Measurements from ENCODE around the gene KCTD12.

DNA sequence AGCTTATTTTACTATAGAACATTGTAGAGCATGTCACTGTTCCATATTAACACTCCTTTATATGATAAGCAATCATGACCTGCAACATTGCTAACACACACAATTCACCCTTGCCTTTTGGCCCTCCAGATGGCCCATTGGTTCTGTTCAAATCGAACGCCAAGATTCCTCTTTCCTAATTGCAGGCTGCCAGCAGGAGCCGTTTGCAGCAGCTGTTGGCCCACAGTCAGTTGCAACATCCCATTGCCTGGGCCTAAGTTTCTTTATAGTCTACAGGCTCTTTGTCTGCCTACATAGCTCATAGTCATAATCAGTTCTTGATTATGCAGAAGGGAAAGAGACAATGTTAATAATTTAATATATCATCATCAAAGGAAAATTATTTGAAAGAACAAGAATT, 37.6 kb downstream of the KCTD12 start:
- TF ChIP-seq GATA3 (IDR thresholded peaks at IDR 0.05; ENCODE audit: low read depth, low read length), result no peak
- no peak for TF ChIP-seq GATA2 (IDR thresholded peaks at IDR 0.05; ENCODE audit: low read depth, low read length)
